GM12801 (cell line): ENCODE data around the gene TSR3.

ENCODE experiments used
- TF ChIP-seq, protein P1 (sequence below): IDR thresholded peaks from one replicate; pipeline ENCODE4 v1.5.1; 2011; ENCODE audit warnings: control low read depth; ENCODE audit not compliant: insufficient read length; ENCODE audit errors: extremely low read depth

TSR3 gene

DNA sequence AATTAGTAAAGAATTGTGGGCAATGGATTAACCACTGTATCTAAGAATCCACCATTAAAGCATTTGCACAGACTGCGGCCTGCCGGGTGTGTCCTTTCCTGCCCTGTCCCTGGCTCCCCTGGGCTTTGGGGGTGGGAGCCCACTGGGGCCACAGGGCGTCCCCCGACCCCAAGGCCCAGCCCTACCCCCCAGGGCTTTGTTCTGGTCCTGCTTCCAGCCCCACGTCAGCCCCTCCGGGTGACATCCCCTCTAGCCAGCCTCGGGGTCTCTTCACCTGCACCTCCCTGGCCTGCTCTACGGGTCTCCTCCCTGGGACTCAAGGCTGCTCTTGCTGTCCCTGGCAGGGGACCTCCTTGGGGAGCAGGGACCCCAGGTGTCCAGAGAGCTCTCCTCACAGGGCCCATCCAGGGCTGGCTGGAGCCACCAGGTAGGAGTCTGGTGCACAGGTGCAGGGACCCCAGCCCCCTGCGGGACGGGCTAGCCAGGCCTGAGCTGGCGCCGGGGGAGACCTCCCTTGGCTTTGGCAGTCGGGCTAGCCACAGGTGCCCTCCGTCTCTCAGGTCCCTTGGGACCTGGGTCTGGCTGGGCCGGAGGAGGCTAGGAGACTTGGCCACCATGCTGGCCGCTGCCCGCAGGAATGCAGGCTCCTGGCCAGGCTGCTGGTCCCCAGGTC lies 24.6 kb downstream of the TSR3 start:
- TF ChIP-seq, protein P1, sequence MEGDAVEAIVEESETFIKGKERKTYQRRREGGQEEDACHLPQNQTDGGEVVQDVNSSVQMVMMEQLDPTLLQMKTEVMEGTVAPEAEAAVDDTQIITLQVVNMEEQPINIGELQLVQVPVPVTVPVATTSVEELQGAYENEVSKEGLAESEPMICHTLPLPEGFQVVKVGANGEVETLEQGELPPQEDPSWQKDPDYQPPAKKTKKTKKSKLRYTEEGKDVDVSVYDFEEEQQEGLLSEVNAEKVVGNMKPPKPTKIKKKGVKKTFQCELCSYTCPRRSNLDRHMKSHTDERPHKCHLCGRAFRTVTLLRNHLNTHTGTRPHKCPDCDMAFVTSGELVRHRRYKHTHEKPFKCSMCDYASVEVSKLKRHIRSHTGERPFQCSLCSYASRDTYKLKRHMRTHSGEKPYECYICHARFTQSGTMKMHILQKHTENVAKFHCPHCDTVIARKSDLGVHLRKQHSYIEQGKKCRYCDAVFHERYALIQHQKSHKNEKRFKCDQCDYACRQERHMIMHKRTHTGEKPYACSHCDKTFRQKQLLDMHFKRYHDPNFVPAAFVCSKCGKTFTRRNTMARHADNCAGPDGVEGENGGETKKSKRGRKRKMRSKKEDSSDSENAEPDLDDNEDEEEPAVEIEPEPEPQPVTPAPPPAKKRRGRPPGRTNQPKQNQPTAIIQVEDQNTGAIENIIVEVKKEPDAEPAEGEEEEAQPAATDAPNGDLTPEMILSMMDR, result no peak

DNA sequence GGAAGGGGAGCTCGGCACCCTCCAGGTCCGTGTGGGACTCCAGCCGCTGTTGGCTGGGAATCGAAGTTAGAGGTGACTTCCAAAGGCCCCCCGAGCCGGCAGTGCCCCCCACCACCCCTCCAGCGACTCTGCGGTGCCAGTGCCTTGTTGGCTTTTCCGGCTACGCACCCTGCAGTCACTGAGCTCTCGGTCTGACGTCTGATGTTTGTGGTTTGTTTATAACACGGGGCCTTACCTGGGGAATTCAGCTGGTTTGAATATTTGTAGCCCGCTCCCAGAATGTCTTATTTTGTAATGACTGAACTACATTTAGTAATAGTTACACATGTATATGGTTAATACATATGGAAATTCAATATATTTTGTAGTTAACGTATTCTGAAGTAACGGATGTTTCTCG lies 25.3 kb downstream of the TSR3 start:
- TF ChIP-seq, protein P1, result no peak

DNA sequence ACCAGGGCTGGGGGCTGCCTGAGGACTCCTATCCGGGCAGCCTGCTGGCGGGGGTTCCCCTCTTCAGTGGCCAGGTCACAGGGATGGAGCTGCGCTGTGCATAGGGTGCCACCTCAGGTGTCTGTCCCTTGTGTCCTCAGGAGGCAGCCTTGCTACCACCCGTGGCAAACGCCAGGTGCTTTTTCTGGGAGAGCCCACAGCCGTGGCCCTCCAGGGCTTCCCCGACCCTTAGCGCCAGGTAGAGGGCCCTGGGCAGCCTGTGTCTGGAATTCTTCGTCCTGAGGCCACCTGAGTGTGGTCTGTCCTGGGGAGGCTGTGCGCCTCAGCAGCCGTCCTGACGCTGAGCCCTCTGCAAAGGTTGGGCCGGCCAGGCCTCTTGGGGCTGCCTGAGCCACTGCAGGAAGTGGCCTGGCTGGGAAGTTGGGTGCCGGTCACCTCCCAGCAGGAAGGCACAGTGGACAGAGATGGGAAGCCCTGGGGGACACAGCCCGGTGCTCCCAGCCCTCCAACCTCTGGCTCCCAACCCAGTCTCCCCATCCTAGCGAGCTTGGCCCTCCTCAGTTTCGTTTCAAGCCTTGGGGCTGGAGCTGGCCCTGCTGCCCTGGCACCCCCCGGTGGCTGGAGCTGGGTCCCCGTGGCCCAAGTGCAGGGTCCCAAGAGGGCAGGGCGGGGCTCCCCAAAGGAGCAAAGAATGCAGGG lies 25.9 kb downstream of the TSR3 start:
- TF ChIP-seq, protein P1, result no peak

DNA sequence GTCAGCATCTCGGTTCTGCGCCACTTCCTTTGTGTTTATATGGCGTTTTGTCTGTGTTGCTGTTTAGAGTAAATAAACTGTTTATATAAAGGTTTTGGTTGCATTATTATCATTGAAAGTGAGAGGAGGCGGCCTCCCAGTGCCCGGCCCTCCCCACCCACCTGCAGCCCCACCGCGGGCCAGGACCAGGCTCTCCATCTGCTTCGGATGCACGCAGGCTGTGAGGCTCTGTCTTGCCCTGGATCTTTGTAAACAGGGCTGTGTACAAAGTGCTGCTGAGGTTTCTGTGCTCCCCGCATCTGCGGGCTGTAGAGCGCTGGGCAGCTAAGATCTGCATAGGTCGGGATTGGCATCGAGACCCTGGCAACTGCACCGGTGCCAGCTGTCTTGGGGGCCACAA lies 26.4 kb downstream of the TSR3 start:
- TF ChIP-seq, protein P1, result no peak

DNA sequence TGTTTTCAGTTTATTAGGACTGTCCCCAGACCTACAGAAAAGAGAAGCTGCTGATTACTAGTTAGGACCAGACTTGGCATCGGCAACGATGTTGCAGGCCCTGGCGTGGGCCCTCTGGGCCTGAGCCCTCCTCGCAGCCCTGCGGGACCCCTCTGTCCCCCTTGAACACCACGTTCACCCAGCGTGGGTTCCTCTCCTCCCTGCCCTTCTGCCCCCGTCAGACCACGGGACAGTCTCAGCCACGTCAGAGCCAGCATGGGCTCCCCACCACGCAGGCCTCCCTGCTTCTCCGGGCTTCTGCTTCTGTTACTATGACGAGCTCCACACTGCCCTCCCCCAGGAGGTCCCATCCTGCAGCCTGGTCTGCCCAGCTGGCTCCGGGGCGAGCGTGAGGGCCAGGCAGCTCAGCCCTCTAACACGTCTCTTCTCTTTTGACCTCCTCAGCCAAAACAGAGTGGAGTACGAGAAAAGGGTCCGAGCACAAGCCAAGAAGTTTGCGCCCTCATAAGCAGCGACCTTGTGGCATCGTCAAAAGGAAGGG lies 27.3 kb downstream of the TSR3 start:
- TF ChIP-seq, protein P1, result no peak

DNA sequence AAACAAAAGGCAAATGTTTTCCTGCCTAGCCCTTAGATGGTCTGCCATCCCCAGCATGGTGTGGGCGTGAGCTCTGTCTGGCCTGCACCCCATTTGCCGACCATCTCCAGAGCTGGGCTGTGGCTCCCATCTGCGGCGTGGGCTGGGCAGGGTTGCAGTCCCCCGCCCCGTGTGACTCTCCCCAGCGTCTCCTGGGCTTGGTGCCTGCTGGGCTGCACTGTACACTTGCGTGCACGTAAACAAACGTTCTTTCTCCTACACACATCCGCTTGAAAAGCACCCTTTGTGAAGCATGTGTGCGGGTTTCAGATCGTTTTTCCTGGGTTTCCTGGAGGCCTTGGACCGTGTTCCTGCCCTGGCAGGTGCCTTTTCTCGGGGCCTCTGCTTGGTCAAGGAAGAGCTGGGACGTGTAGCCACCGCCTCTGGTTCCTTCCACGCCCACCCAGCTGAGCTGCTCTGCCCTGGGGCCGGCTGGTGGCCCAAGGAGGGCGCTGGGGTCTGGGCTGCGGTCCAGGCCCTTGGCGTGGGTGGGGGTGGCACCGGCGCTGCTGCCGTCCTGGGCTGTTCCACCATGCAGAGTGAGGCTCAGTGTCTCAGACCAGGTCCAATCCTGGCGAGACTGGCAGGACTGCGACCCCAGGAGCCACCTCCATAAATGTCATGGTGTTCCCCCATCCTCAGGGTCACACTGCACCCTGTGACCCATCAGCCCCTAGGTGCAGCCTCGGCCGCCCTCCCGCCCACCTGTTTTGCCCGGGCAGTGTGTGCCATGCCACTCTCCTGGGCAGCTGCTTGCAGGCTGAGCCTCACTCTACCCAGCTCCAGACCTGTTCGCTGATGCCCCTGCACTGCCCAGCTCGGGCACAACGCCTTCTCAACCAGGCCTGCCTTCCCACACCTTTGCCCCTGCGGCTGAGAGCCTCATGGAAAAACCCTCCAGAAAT lies 28.1 kb downstream of the TSR3 start:
- TF ChIP-seq, protein P1, result no peak

DNA sequence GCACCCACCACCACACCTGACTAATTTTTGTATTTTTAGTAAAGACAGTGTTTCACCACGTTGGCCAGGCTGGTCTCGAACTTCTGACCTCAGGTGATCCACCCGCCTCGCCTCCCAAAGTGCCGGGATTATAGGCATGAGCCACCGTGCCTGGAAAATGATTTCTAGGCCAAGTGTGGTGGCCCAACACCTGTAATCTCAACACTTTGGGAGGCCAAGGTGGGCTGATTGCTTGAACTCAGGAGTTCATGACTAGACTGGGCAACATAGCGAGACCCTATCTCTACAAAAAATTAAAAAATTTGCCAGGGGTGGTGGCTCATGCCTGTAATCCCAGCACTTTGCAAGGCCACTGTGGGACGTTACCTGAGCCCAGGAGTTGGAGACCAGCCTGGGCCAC lies 29.3 kb downstream of the TSR3 start:
- TF ChIP-seq, protein P1, result no peak
